ENCODE measurements around the gene CD180.

DNA sequence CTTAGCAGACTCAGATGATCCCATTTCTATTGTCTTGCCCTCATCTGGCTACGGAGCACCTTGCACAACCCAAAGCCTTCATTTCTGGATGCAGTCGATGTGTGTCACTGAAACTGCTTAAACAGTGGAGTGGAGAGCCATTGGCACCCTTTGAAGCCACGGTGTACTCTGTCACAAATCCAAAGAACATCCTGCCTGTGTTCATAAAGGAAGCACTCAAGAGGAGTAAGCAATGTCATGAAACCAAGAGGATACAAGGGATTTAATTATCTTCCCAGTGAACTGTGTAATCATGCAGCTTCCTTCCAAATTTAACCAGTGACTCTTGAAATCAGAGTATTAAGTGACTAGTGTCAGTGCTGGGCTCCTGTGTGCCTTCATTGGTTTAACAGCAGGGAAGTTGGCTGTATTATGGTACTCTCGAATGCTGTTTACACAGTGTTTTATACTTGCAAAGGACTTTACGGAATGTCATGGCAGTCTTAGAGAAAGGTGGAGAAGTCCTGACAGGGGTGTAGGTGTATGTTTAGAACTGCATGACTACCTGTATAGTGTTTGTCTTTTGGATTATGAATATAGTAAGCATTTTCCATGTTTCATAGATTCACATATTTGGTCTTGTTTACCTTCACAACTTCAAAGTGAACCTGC, 41.9 kb downstream of the CD180 start:
- TF ChIP-seq CTCF (IDR thresholded peaks at IDR 0.05) (no peak), POLR2A (IDR thresholded peaks at IDR 0.05) (no peak)

All from heart left ventricle (tissue), 13 donors.